ENCODE results near the gene TUNAR.

DNA sequence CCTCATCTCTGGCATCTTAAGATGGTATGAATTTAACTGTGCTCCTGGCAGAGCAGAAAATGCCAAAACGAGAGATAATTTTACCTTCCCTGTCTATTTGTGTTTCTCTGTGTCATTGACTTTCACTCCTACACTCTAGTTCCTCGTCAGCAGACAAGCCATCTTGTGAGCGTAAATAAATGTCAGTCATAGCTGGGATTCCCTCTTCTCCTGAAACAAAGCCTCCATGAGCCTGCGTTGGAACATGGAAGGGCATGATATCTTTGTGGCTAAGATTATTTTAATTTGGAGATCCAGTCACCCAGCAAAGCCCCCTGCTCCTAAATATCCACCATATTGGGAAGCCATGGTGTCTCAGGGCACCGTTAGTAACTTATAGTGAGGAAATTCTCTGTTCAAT is 37.8 kb upstream of the TUNAR start:
- TF ChIP-seq CTCF (IDR thresholded peaks at IDR 0.05) (no peak), POLR2A (IDR thresholded peaks at IDR 0.05) (no peak)

Data from tibial nerve (tissue), 3 donors.